ENCODE measurements around the gene CNP. TPM values are rescaled to one million over a fixed set of nuclear protein-coding genes. Genes with fewer than 3 reads are reported as not detected.
A peak's percentile ranks its signal among the peaks of the same experiment; 100 is the strongest.

CNP gene
- total RNA-seq, 6 experiments from 2014 or later, result 30.1 to 42.7 (median 33.0) TPM

- Histone ChIP-seq H3K9me3 (no peaks in the 10 kb centered on the region), H3K4me3 (no peak overlapping the region), H3K27ac (no peak overlapping the region), H3K36me3 (peaks cover 4 to 65% (median 13%) of the 10 kb centered on the region in 4 donors), H3K27me3 (no peaks in the 10 kb centered on the region), H3K4me1 (peaks cover 0 to 36% (median 18%) of the 10 kb centered on the region in 4 donors)
- ATAC-seq (no peak), DNase-seq (no peak)
- intact Hi-C loops (cut with DNase I), result no loop called here
- TF ChIP-seq, protein P1, sequence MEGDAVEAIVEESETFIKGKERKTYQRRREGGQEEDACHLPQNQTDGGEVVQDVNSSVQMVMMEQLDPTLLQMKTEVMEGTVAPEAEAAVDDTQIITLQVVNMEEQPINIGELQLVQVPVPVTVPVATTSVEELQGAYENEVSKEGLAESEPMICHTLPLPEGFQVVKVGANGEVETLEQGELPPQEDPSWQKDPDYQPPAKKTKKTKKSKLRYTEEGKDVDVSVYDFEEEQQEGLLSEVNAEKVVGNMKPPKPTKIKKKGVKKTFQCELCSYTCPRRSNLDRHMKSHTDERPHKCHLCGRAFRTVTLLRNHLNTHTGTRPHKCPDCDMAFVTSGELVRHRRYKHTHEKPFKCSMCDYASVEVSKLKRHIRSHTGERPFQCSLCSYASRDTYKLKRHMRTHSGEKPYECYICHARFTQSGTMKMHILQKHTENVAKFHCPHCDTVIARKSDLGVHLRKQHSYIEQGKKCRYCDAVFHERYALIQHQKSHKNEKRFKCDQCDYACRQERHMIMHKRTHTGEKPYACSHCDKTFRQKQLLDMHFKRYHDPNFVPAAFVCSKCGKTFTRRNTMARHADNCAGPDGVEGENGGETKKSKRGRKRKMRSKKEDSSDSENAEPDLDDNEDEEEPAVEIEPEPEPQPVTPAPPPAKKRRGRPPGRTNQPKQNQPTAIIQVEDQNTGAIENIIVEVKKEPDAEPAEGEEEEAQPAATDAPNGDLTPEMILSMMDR (IDR thresholded peaks at IDR 0.05), result no peak
- TF ChIP-seq POLR2A (IDR thresholded peaks at IDR 0.05), result no peak
- WGBS (ENCODE audit: insufficient coverage, low coverage, low lambda C conversion rate, missing lambda C conversion rate), result 87% methylated on average over 3 of the region's 6 CpGs
Measured at GRCh38 chr17:41974031-41974430, 7.4 kb downstream of the CNP start.

GRCh38 chr17:41974658-41975057 is 8.1 kb downstream of the CNP start:
- H3K27me3 ChIP-seq, result no peaks in the 10 kb centered on the region
- no peak for DNase-seq
- peaks cover 4 to 67% (median 13%) of the 10 kb centered on the region in 4 donors for H3K36me3 ChIP-seq
- no peak for TF ChIP-seq POLR2A (IDR thresholded peaks at IDR 0.05)
- TF ChIP-seq, protein P1 (IDR thresholded peaks at IDR 0.05), result no peak
- H3K27ac ChIP-seq, result no peak overlapping the region
- no peak overlapping the region for H3K4me3 ChIP-seq
- intact Hi-C loops (cut with DNase I), result no loop called here
- H3K9me3 ChIP-seq, result no peaks in the 10 kb centered on the region
- peaks cover 0 to 32% (median 18%) of the 10 kb centered on the region in 4 donors for H3K4me1 ChIP-seq
- 100% methylated on average over 1 of the region's 5 CpGs for WGBS (ENCODE audit: insufficient coverage, low coverage, low lambda C conversion rate, missing lambda C conversion rate)
- no peak for ATAC-seq

DNA sequence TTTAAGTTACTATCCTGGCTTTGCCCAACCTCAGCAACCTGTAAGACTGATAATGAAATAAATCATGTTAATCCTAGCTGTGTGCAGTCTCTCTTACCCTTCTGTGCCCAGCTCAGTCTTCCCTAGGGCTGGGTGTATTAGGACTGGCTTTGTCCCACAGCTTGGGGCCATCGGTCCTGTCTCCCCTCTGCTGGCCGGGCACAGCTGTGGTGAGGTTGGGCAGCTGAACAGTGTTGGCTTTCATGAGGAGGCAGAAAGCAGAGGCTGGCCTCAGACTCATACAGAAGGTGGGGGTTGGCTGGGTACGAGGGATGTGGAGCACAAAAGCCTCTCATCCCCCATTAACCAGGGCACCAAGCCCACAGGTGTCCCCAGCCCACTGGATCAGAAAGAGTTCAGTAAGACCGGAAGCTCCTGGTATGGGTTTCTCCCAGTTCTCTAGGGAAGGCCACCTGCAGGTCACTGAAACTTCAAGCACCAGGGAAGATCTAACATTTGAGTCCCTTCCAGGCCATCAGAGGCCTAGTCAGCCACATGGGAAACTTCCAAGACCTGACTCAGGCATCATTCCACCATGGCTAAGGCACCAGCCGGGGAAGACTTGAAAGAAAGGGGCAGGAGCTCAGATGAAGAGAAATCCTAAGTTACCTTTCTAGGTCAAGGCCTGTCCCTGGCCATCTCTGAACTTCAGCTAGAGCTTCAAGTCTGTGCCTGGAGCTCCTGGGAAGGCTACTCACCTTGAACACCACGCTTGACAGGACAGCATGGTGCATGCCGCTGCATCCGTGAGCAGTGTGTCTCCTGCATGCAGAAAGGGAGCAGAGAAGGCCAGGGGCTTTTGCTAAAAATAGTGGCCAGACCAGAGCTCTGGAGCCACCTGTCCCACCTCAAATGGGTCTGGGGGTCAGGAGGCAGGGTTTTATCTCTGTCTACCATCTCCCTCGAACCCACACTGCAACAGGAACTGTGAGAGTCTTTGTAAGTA is 8.8 kb downstream of the CNP start:
- Histone ChIP-seq H3K4me3 (no peak overlapping the region), H3K27me3 (no peaks in the 10 kb centered on the region), H3K36me3 (peaks cover 4 to 70% (median 13%) of the 10 kb centered on the region in 4 donors), H3K27ac (peak overlapping the region in 1 of 3 donors; percentile 55), H3K4me1 (peaks cover 0 to 30% (median 18%) of the 10 kb centered on the region in 4 donors), H3K9me3 (no peaks in the 10 kb centered on the region)
- TF ChIP-seq, protein P1 (IDR thresholded peaks at IDR 0.05), result no peak
- TF ChIP-seq POLR2A (IDR thresholded peaks at IDR 0.05), result no peak
- no peak for DNase-seq
- intact Hi-C loops (cut with DNase I), result no loop called here
- WGBS (ENCODE audit: insufficient coverage, low coverage, low lambda C conversion rate, missing lambda C conversion rate), result no CpG with 5 or more reads among the region's 9 CpGs
- ATAC-seq, result no peak

DNA sequence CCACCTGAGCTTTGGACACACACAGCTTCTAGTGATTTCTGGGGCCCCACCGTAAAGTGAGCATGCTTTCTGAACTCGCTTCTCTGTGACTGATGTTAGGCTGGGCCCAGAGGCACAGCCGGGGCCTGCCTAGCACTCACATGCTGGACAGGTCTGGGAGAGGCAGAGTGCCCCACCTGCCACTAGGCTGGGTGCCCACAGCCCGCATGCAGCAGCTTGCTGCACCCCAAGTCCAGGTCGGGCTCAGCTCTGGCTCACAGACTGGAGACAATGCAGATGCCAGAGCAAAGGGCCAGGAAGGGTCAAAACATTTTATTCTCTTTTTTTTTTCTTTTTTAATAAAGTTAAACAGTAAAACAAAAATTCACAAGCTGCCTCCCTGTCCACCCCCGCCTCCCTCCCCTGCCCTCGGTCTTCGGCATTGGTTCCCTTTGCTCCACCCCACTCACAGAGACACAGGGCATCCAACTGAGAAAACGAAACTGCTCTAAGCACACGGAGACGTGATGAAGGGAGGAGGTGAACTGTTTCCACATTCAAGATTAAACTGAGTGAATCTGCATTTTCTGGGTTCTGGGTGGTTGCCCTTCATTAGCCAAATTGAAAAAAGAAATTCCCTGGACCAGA is 9.7 kb downstream of the CNP start:
- WGBS (ENCODE audit: insufficient coverage, low coverage, low lambda C conversion rate, missing lambda C conversion rate), result 22% methylated on average over 8 of the region's 11 CpGs
- intact Hi-C loops (cut with DNase I), result no loop called here
- Histone ChIP-seq H3K4me3 (no peak overlapping the region), H3K27me3 (no peaks in the 10 kb centered on the region), H3K9me3 (no peaks in the 10 kb centered on the region), H3K36me3 (peaks cover 4 to 72% (median 17%) of the 10 kb centered on the region in 4 donors), H3K27ac (peak overlapping the region; percentile 34 to 57 (median 55)), H3K4me1 (peaks cover 0 to 30% (median 18%) of the 10 kb centered on the region in 4 donors)
- ATAC-seq (peak; percentile 69 to 80 (median 75)), DNase-seq (peak in 1 of 3 donors; percentile 70)
- TF ChIP-seq, protein P1 (IDR thresholded peaks at IDR 0.05), result no peak
- no peak for TF ChIP-seq POLR2A (IDR thresholded peaks at IDR 0.05)
